Spleen (tissue), 7 donors: ENCODE data around the gene C9orf72.

ENCODE experiments used
- POLR2A ChIP-seq, 3 donors: fragments of 450-650 bp; IDR thresholded peaks; one replicate each; pipeline ENCODE4 v1.5.1; 2017; ENCODE audit warnings: antibody characterized with exemption in 3 of 3, mild to moderate bottlenecking in 1 of 3
- TF ChIP-seq, protein P1 (sequence below), 11 experiments: fragments of 200-600 bp in 7 of 11; fragments of 450-650 bp in 4 of 11; sonication (generic) in 4 of 11; IDR thresholded peaks in 8 of 11; conservative IDR thresholded peaks in 3 of 11; 1 replicate in 7 of 11; 2 replicates in 4 of 11; pipeline versions ENCODE4 v1.4.0 to v1.8.0; 2016 to 2021; ENCODE audit warnings: antibody characterized with exemption in 11 of 11, inconsistent platforms in 4 of 11, mild to moderate bottlenecking in 1 of 11
- donor health status: DM: no; HTN: no; CAD: no; lungs with moderate emphysema.
- donor health status: DM: no; HTN: no; CAD: no.
- donor health status: DM: no; HTN: no; CAD: no.

GRCh38 chr9:27614551-27614950 lies 41.3 kb upstream of the C9orf72 start:
- TF ChIP-seq, protein P1, sequence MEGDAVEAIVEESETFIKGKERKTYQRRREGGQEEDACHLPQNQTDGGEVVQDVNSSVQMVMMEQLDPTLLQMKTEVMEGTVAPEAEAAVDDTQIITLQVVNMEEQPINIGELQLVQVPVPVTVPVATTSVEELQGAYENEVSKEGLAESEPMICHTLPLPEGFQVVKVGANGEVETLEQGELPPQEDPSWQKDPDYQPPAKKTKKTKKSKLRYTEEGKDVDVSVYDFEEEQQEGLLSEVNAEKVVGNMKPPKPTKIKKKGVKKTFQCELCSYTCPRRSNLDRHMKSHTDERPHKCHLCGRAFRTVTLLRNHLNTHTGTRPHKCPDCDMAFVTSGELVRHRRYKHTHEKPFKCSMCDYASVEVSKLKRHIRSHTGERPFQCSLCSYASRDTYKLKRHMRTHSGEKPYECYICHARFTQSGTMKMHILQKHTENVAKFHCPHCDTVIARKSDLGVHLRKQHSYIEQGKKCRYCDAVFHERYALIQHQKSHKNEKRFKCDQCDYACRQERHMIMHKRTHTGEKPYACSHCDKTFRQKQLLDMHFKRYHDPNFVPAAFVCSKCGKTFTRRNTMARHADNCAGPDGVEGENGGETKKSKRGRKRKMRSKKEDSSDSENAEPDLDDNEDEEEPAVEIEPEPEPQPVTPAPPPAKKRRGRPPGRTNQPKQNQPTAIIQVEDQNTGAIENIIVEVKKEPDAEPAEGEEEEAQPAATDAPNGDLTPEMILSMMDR (IDR thresholded peaks at IDR 0.05 in 8 of 11, conservative IDR thresholded peaks at IDR 0.05 in 3 of 11): no peak
- no peak for TF ChIP-seq POLR2A (IDR thresholded peaks at IDR 0.05)
